Hematopoietic multipotent progenitor cell (in vitro differentiated cells): ENCODE measurements around the gene OR8B3. TPM values are rescaled to one million over a fixed set of nuclear protein-coding genes. Genes with fewer than 3 reads are reported as not detected.
"Not testable (repeated sequence)": the region's sequence is repeated elsewhere in the genome, so short reads cannot be mapped to it uniquely, and the experiment has no call there.

Source experiments
- DNase-seq, 3 donors: peaks; one replicate each; pipeline ENCODE4 v3.0.0-alpha.2; 2011 to 2015; ENCODE audit warnings: low read depth in 2 of 3, low spot score in 2 of 3
- total RNA-seq: library from RNA; depleted of rRNA; stranded (reverse); fragments of >200 nt; gene quantifications from one replicate; pipeline ENCODE4 v1.2.3, GENCODE V29; 2012

The OR8B3 gene
- not detected for total RNA-seq

GRCh38 chr11:124398924-124399323 lies at the start of gene OR8B3:
OR8B3 (minus strand) TSS chr11:124399024; CDS start chr11:124397351, 1,673 bp downstream.
- no peak for DNase-seq

- DNase-seq: no peak
Measured at GRCh38 chr11:124446916-124447315, 48.1 kb upstream of the OR8B3 start.

GRCh38 chr11:124445646-124446150 lies 46.9 kb upstream of the OR8B3 start, which contains the start of gene OR8B8:
OR8B8 (minus strand) TSS chr11:124445696; CDS start chr11:124441085, 4,611 bp downstream.
- DNase-seq: no peak

GRCh38 chr11:124442847-124443246 lies 44.0 kb upstream of the OR8B3 start:
- no peak for DNase-seq

GRCh38 chr11:124442442-124442841 lies 43.6 kb upstream of the OR8B3 start:
- no peak for DNase-seq

GRCh38 chr11:124441519-124441918 lies 42.7 kb upstream of the OR8B3 start:
- DNase-seq: no peak

GRCh38 chr11:124441081-124441480 lies 42.3 kb upstream of the OR8B3 start:
- DNase-seq: no peak

GRCh38 chr11:124440608-124441007 lies 41.8 kb upstream of the OR8B3 start:
- no peak for DNase-seq

- DNase-seq: no peak
Measured at GRCh38 chr11:124434699-124435098, 35.9 kb upstream of the OR8B3 start.

GRCh38 chr11:124429599-124429998 lies 30.8 kb upstream of the OR8B3 start:
- no peak for DNase-seq

GRCh38 chr11:124424384-124424921 lies 25.6 kb upstream of the OR8B3 start, which contains the start of gene OR8B4:
OR8B4 (minus strand) TSS chr11:124424871; CDS start chr11:124424871, 0 bp downstream.
- no peak for DNase-seq

GRCh38 chr11:124421043-124421442 lies 22.2 kb upstream of the OR8B3 start:
- no peak for DNase-seq

- DNase-seq: peak in 2 of 3 donors; percentile 19 to 69
Measured at GRCh38 chr11:124415356-124415923, 16.6 kb upstream of the OR8B3 start.

GRCh38 chr11:124409906-124410305 lies 11.1 kb upstream of the OR8B3 start:
- DNase-seq: no peak

GRCh38 chr11:124405581-124405980 lies 6.8 kb upstream of the OR8B3 start:
- no peak for DNase-seq

GRCh38 chr11:124403186-124403585 lies 4.4 kb upstream of the OR8B3 start:
- DNase-seq: not testable (repeated sequence)

- DNase-seq: peak in 2 of 3 donors; percentile 63 to 87
Measured at GRCh38 chr11:124402326-124402922, 3.6 kb upstream of the OR8B3 start.

- not testable (repeated sequence) for DNase-seq
Measured at GRCh38 chr11:124396847-124397246, 2.0 kb downstream of the OR8B3 start.

GRCh38 chr11:124394408-124394807 lies 4.4 kb downstream of the OR8B3 start:
- DNase-seq: no peak

GRCh38 chr11:124384399-124384798 lies 14.4 kb downstream of the OR8B3 start, which contains the start of gene OR8B2:
OR8B2 (minus strand) TSS chr11:124384499; CDS start chr11:124383343, 1,156 bp downstream.
- no peak for DNase-seq

GRCh38 chr11:124382857-124383256 lies 16.0 kb downstream of the OR8B3 start:
- not testable (repeated sequence) for DNase-seq

GRCh38 chr11:124380585-124380984 lies 18.2 kb downstream of the OR8B3 start:
- no peak for DNase-seq
